LoVo (cell line): ENCODE results near the gene NUP58.

Source experiments
- DNase-seq: peaks from one replicate; pipeline ENCODE4 v3.0.0-alpha.2; 2016; ENCODE audit warnings: low spot score

NUP58 gene

DNA sequence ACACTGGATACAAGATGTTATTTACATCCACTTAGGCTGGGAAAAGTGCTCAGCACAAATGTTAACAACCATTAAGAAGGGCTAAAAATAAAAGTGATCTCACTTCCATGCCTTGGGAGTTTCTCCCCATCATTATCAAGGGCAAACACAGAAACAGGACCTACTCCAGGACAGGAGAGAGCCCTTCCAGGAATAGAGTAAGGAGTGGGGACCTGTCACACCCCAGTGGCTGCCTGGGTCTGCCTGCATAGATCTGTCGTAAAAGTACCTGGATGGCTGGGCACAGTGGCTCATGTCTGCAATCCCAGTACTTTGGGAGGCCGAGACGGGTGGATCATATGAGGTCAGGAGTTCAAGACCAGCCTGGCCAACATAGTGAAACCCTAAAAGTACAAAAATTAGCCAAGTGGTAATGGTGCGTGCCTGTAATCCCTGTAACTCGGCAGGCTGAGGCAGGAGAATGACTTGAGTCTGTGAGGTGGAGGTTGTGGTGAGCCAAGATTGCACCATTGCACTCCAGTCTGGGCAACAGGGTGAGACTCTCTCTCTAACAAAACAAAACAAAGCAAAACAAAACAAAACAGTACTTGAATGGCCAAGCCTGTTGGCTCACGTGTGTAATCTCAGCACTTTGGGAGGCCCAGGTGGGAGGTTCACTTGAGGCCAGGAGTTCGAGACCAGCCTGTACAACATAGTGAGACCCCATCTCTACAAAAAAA, 76.0 kb downstream of the NUP58 start:
- DNase-seq: no peak

DNA sequence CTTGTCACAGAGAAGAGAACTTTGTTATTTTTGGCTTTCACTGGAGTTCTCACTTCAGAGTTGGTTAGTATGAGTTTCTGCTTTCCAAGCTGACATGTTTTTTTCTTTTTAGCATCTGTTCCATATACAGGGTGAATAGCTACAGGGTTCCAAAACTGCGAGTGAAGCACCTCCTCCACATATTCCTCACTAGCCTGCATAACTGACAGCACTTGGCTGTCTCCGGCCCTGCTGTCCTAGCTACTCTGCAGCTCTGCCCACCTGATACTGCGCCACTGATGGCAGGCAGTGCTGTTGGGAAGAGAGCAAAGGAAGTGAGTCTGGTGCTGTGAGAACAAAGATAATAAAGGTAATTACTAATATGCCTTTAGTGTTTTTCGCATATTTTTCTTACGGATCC, 77.1 kb downstream of the NUP58 start:
- DNase-seq: no peak

DNA sequence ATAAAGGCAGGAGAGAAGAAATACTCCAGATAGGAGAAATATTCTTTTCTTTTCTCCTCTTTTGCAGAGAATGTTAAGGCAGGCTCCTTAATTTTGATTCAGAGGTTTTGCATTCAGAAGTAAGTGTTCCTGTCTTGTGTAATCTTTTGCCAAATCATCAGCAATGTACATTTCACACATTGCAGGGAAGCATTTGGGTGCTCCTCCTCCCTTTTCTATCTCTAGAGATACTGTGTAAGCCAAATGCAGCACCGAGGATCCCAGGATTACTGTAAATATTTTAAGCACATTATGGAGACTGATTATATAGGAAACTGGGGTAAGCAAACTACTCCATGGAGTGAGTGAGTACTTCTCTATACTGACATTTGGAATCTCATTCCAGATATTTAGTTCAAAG, 77.6 kb downstream of the NUP58 start:
- DNase-seq: no peak

DNA sequence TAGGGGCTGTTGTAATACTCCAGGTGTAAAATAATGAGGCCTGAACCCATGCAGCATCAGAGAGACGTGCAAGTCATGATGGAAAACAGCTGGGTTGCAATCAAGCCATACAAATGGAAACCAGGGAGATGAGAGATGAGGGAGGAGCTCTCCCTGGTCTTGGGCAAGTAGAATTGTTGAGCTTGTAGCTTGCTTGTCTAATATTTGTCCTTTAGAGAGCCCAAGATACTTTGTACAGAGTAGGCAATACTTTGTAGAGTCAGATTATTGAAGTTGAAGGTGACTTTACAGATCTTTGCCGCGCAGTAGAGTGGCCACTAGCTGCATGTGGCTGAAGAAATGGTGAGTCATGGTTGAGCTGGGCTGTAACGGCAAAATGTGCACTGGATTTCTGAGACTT, 78.7 kb downstream of the NUP58 start:
- DNase-seq: no peak

DNA sequence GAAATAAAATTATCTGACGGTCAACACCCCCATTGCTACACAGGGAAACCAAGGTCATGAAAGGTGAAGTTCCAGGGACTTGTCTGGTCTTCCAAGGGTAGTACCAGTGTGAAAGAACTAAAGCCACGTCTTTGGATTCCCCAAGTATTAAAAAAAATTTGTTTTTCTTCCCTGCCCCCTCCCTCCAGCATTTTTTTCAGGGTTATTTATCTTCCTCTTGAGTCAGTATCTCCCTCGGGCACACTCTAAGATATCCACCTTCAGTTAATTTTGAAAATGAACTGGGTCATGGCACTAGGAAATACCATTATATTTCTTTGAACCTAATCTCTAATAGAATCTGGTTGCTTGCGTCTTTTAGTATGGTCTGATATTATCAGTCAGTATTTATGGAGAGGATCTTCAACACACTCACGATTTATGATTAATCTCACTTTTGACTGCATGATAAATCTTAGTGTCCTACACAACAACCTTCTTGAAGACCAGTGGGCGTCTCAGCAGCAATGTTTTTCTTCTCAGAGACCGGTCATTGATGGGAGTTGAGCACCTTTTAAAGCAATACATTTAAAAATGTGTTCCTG, 79.4 kb downstream of the NUP58 start:
- DNase-seq: no peak

DNA sequence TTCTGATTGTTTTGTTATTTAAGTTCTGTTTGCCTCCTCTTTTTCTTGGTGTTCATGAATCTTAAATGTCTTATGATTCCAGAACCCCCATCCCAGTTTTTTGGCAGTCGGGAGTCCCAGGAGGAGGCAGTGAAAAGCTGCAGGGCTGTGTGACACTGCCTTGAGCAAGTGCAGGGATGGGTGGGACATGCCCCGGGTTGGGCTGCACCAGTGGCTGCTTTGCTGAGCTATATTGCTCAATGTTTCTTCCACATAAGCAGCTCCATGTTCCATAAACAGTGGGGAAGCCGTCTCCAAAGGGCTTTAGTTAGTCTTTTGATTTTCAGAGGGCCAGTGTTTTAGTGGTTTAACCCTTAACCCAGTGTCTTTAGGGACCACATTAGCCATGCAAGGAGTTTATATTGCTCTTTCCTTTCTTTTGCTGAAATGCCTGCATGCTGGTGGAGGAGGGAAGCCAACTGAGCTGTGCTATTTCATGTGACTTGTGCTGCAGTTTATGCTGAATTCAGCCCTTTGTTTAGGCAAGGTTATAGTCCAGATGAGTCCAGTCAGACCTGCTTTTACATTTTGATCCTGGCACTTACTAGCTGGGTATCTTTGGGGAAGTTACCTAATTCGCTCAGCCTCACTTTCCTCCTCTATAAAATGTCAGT, 83.5 kb downstream of the NUP58 start:
- DNase-seq: no peak

DNA sequence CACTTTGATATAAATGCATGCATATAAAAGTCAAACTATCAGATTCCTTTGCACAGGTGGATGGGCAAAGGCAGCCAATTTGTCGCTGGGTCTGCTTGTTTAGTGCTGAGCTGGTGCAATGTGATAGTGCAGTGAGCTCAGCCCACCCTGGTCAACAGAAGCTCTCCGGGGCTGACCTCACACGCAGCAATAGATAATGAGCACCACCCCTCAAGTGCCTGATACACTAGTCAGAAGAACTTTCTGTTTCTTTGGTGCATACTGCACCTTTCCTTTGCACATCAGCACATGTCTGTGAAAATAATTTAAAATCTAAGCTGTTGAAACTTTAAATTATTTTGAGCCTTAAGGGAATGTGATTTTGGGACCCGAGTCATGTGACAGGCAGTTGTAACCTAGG, 90.5 kb downstream of the NUP58 start:
- no peak for DNase-seq
